ENCODE measurements around the gene DHFR. TPM values are rescaled to one million over a fixed set of nuclear protein-coding genes. Genes with fewer than 3 reads are reported as not detected.

The DHFR gene
- total RNA-seq, 4 donors from 2014 or later = 5.6 to 12.8 (median 11.5) TPM

DNA sequence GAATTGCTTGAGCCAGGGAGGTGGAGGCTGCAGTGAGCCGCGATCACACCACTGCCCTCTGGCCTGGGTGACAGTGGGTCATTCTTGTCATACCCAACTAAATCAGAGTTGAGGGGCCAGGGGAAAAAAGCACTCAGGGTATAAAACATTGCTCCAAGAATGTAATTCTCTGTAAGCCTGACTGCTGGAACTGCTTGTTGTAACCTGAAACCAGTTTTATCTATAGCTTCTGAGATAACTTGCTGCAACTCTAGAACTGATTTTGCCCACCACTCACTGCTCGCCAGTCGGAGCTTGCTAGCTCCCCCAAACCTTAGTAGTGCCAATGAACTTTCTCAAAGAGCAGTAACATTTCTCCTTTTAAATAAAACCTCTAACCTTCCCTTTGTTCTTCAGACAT lies 9.9 kb downstream of the DHFR start:
- no peaks in the 10 kb centered on the region for H3K27me3 ChIP-seq
- no peaks in the 10 kb centered on the region for H3K4me1 ChIP-seq
- peaks cover 0 to 3% of the 10 kb centered on the region in 2 donors for H3K36me3 ChIP-seq
- no peaks in the 10 kb centered on the region for H3K9me3 ChIP-seq
- no peak for DNase-seq
- intact Hi-C loops (cut with DNase I) = no loop called here
- TF ChIP-seq, protein P1, sequence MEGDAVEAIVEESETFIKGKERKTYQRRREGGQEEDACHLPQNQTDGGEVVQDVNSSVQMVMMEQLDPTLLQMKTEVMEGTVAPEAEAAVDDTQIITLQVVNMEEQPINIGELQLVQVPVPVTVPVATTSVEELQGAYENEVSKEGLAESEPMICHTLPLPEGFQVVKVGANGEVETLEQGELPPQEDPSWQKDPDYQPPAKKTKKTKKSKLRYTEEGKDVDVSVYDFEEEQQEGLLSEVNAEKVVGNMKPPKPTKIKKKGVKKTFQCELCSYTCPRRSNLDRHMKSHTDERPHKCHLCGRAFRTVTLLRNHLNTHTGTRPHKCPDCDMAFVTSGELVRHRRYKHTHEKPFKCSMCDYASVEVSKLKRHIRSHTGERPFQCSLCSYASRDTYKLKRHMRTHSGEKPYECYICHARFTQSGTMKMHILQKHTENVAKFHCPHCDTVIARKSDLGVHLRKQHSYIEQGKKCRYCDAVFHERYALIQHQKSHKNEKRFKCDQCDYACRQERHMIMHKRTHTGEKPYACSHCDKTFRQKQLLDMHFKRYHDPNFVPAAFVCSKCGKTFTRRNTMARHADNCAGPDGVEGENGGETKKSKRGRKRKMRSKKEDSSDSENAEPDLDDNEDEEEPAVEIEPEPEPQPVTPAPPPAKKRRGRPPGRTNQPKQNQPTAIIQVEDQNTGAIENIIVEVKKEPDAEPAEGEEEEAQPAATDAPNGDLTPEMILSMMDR (IDR thresholded peaks at IDR 0.05) = no peak
- no peak for TF ChIP-seq POLR2A (IDR thresholded peaks at IDR 0.05)
- WGBS, 2 donors = 87 to 91% methylated on average over 4 of the region's 4 CpGs
- no peak overlapping the region for H3K4me3 ChIP-seq (replicated peaks in 1 of 3)
- no peak overlapping the region for H3K27ac ChIP-seq

- H3K4me3 ChIP-seq (replicated peaks in 1 of 3) = no peak overlapping the region
- peaks cover 0 to 3% of the 10 kb centered on the region in 2 donors for H3K36me3 ChIP-seq
- no peaks in the 10 kb centered on the region for H3K9me3 ChIP-seq
- no peaks in the 10 kb centered on the region for H3K27me3 ChIP-seq
- no peak overlapping the region for H3K27ac ChIP-seq
- TF ChIP-seq POLR2A (IDR thresholded peaks at IDR 0.05) = no peak
- TF ChIP-seq, protein P1 (IDR thresholded peaks at IDR 0.05) = no peak
- intact Hi-C loops (cut with DNase I) = no loop called here
- WGBS, 2 donors = 89 to 95% methylated on average over 4 of the region's 4 CpGs
- no peaks in the 10 kb centered on the region for H3K4me1 ChIP-seq
- no peak for DNase-seq
Observed at GRCh38 chr5:80641353-80641752, 13.4 kb downstream of the DHFR start.

GRCh38 chr5:80634193-80634592 lies 20.6 kb downstream of the DHFR start:
- DNase-seq = no peak
- Histone ChIP-seq H3K4me1 (no peaks in the 10 kb centered on the region), H3K27me3 (no peaks in the 10 kb centered on the region), H3K36me3 (peaks cover 0 to 8% of the 10 kb centered on the region in 2 donors), H3K4me3 (replicated peaks in 1 of 3) (no peak overlapping the region), H3K9me3 (no peaks in the 10 kb centered on the region), H3K27ac (no peak overlapping the region)
- intact Hi-C loops (cut with DNase I) = no loop called here
- TF ChIP-seq POLR2A (IDR thresholded peaks at IDR 0.05) = no peak
- TF ChIP-seq, protein P1 (IDR thresholded peaks at IDR 0.05) = no peak

GRCh38 chr5:80632700-80633099 lies 22.1 kb downstream of the DHFR start:
- Histone ChIP-seq H3K27me3 (no peaks in the 10 kb centered on the region), H3K9me3 (no peaks in the 10 kb centered on the region), H3K36me3 (peaks cover 0 to 8% of the 10 kb centered on the region in 2 donors), H3K4me1 (no peaks in the 10 kb centered on the region), H3K27ac (no peak overlapping the region), H3K4me3 (replicated peaks in 1 of 3) (no peak overlapping the region)
- DNase-seq = no peak
- WGBS, 2 donors = 83 to 90% methylated on average over 2 of the region's 2 CpGs
- intact Hi-C loops (cut with DNase I) = no loop called here
- TF ChIP-seq POLR2A (IDR thresholded peaks at IDR 0.05) = no peak
- TF ChIP-seq, protein P1 (IDR thresholded peaks at IDR 0.05) = no peak

- intact Hi-C loops (cut with DNase I) = no loop called here
- H3K27me3 ChIP-seq = no peaks in the 10 kb centered on the region
- no peak for TF ChIP-seq POLR2A (IDR thresholded peaks at IDR 0.05)
- TF ChIP-seq, protein P1 (IDR thresholded peaks at IDR 0.05) = no peak
- H3K4me3 ChIP-seq (replicated peaks in 1 of 3) = no peak overlapping the region
- WGBS, 2 donors = 91 to 93% methylated on average over 11 of the region's 11 CpGs
- no peak overlapping the region for H3K27ac ChIP-seq
- H3K4me1 ChIP-seq = no peaks in the 10 kb centered on the region
- DNase-seq = no peak
- H3K36me3 ChIP-seq = peaks cover 0 to 8% of the 10 kb centered on the region in 2 donors
- H3K9me3 ChIP-seq = no peaks in the 10 kb centered on the region
Observed at GRCh38 chr5:80631278-80632259, 23.2 kb downstream of the DHFR start.

Data from thyroid gland (tissue), 4 donors.